ENCODE results near the gene ZBTB32. TPM values are rescaled to one million over a fixed set of nuclear protein-coding genes. Genes with fewer than 3 reads are reported as not detected.

Gene ZBTB32
- total and polyA plus RNA-seq, 2 of the 8 experiments (the other 6 are each of a cell fraction or from before 2014, with no cell fraction given): 0.11 to 0.50 TPM

- TF ChIP-seq, protein P1, sequence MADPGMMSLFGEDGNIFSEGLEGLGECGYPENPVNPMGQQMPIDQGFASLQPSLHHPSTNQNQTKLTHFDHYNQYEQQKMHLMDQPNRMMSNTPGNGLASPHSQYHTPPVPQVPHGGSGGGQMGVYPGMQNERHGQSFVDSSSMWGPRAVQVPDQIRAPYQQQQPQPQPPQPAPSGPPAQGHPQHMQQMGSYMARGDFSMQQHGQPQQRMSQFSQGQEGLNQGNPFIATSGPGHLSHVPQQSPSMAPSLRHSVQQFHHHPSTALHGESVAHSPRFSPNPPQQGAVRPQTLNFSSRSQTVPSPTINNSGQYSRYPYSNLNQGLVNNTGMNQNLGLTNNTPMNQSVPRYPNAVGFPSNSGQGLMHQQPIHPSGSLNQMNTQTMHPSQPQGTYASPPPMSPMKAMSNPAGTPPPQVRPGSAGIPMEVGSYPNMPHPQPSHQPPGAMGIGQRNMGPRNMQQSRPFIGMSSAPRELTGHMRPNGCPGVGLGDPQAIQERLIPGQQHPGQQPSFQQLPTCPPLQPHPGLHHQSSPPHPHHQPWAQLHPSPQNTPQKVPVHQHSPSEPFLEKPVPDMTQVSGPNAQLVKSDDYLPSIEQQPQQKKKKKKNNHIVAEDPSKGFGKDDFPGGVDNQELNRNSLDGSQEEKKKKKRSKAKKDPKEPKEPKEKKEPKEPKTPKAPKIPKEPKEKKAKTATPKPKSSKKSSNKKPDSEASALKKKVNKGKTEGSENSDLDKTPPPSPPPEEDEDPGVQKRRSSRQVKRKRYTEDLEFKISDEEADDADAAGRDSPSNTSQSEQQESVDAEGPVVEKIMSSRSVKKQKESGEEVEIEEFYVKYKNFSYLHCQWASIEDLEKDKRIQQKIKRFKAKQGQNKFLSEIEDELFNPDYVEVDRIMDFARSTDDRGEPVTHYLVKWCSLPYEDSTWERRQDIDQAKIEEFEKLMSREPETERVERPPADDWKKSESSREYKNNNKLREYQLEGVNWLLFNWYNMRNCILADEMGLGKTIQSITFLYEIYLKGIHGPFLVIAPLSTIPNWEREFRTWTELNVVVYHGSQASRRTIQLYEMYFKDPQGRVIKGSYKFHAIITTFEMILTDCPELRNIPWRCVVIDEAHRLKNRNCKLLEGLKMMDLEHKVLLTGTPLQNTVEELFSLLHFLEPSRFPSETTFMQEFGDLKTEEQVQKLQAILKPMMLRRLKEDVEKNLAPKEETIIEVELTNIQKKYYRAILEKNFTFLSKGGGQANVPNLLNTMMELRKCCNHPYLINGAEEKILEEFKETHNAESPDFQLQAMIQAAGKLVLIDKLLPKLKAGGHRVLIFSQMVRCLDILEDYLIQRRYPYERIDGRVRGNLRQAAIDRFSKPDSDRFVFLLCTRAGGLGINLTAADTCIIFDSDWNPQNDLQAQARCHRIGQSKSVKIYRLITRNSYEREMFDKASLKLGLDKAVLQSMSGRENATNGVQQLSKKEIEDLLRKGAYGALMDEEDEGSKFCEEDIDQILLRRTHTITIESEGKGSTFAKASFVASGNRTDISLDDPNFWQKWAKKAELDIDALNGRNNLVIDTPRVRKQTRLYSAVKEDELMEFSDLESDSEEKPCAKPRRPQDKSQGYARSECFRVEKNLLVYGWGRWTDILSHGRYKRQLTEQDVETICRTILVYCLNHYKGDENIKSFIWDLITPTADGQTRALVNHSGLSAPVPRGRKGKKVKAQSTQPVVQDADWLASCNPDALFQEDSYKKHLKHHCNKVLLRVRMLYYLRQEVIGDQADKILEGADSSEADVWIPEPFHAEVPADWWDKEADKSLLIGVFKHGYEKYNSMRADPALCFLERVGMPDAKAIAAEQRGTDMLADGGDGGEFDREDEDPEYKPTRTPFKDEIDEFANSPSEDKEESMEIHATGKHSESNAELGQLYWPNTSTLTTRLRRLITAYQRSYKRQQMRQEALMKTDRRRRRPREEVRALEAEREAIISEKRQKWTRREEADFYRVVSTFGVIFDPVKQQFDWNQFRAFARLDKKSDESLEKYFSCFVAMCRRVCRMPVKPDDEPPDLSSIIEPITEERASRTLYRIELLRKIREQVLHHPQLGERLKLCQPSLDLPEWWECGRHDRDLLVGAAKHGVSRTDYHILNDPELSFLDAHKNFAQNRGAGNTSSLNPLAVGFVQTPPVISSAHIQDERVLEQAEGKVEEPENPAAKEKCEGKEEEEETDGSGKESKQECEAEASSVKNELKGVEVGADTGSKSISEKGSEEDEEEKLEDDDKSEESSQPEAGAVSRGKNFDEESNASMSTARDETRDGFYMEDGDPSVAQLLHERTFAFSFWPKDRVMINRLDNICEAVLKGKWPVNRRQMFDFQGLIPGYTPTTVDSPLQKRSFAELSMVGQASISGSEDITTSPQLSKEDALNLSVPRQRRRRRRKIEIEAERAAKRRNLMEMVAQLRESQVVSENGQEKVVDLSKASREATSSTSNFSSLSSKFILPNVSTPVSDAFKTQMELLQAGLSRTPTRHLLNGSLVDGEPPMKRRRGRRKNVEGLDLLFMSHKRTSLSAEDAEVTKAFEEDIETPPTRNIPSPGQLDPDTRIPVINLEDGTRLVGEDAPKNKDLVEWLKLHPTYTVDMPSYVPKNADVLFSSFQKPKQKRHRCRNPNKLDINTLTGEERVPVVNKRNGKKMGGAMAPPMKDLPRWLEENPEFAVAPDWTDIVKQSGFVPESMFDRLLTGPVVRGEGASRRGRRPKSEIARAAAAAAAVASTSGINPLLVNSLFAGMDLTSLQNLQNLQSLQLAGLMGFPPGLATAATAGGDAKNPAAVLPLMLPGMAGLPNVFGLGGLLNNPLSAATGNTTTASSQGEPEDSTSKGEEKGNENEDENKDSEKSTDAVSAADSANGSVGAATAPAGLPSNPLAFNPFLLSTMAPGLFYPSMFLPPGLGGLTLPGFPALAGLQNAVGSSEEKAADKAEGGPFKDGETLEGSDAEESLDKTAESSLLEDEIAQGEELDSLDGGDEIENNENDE (IDR thresholded peaks at IDR 0.05; ENCODE audit: insufficient replicate concordance, low read length): no peak
- TF ChIP-seq SRF (IDR thresholded peaks at IDR 0.05; ENCODE audit: low read depth, low read length) (no peak), BCL11A (IDR thresholded peaks at IDR 0.05; ENCODE audit: low read depth in 2 of 2, low read length in 2 of 2) (no peak), CTBP2 (IDR thresholded peaks at IDR 0.05; ENCODE audit: borderline replicate concordance, insufficient read depth, insufficient read length, low read length) (no peak), EGR1 (IDR thresholded peaks at IDR 0.05; ENCODE audit: borderline replicate concordance, low read depth, low read length) (no peak), JUND (IDR thresholded peaks at IDR 0.05; ENCODE audit: low read length) (no peak), POLR2A (IDR thresholded peaks at IDR 0.05; ENCODE audit: control extremely low read depth in 1 of 2, low read depth in 2 of 2, low read length in 2 of 2) (no peak), SIRT6 (IDR thresholded peaks at IDR 0.05; ENCODE audit: low read length) (no peak), NANOG (IDR thresholded peaks at IDR 0.05; ENCODE audit: insufficient read depth, low read depth, low read length, poor library complexity, severe bottlenecking) (no peak), EP300 (IDR thresholded peaks at IDR 0.05; ENCODE audit: borderline replicate concordance in 1 of 2, low read depth in 2 of 2, low read length in 2 of 2) (no peak), JUN (IDR thresholded peaks at IDR 0.05; ENCODE audit: low read depth, low read length) (no peak)
Measured at GRCh38 chr19:35666251-35666913, 38.0 kb upstream of the ZBTB32 start, which contains the start of gene UPK1A (continued).
